B cell (primary cell): ENCODE results near the gene MFRP. TPM values are rescaled to one million over a fixed set of nuclear protein-coding genes. Genes with fewer than 3 reads are reported as not detected.

Experiments
- ATAC-seq: fragments of 200-7000 bp; cut with Tn5 transposase; one replicate; pipeline ENCODE4 v1.10.0; 2021; ENCODE audit warnings: low read depth, mild to moderate bottlenecking, moderate number of reproducible peaks, moderate library complexity
- CTCF ChIA-PET: fragments of 350-600 bp; sonication (Branson Sonifier 250); formaldehyde crosslinking; loops from one replicate; lab custom pipeline; 2021; ENCODE audit warnings: antibody characterized with exemption, inconsistent platforms; lab: Charles Lee
- POLR2A ChIA-PET: fragments of 350-600 bp; sonication (Branson Sonifier 250); formaldehyde crosslinking; loops from one replicate; lab custom pipeline; 2021; ENCODE audit warnings: antibody characterized with exemption; lab: Charles Lee
- DNase-seq: peaks from one replicate; pipeline ENCODE4 v3.0.0; 2013
- H2AFZ ChIP-seq: 2 replicates; pipeline ENCODE4 v1.6.1; 2012; ENCODE audit warnings: mild to moderate bottlenecking, low read depth, low read length; ENCODE audit not compliant: insufficient read depth, poor library complexity, severe bottlenecking
- H3K27ac ChIP-seq, 2 donors: 1 replicate in 1 of 2; 2 replicates in 1 of 2; pipeline ENCODE4 v1.5.1; 2012 to 2013; ENCODE audit warnings: low read length in 2 of 2, mild to moderate bottlenecking in 2 of 2, moderate library complexity in 1 of 2
- H3K27me3 ChIP-seq, 4 experiments: fragments of 200-600 bp in 1 of 4; sonication (generic) in 1 of 4; replicated peaks in 1 of 4; 1 replicate in 2 of 4; 2 replicates in 2 of 4; pipeline versions ENCODE4 v1.6.1 to v1.7.0; 2013 to 2016; ENCODE audit warnings: low read length in 3 of 4, mild to moderate bottlenecking in 2 of 4, mixed read lengths in 1 of 4, moderate library complexity in 1 of 4; ENCODE audit not compliant: insufficient read depth in 4 of 4, control insufficient read depth in 3 of 4; ENCODE audit errors: control extremely low read depth in 1 of 4
- H3K36me3 ChIP-seq, 2 experiments: replicated peaks in 1 of 2; 1 replicate in 1 of 2; 2 replicates in 1 of 2; pipeline versions ENCODE4 v1.6.1 to v1.7.1; 2013; ENCODE audit warnings: low read length in 1 of 2; ENCODE audit not compliant: insufficient read depth in 2 of 2, control insufficient read depth in 1 of 2; ENCODE audit errors: control extremely low read depth in 1 of 2, extremely low read depth in 1 of 2
- H3K4me1 ChIP-seq, 2 donors: fragments of 200-600 bp in 1 of 2; sonication (generic) in 1 of 2; 1 replicate in 1 of 2; 2 replicates in 1 of 2; pipeline versions ENCODE4 v1.5.1 to v1.6.1; 2013 to 2017; ENCODE audit warnings: low read length in 2 of 2; ENCODE audit not compliant: control insufficient read depth in 2 of 2, insufficient read depth in 2 of 2
- H3K4me2 ChIP-seq: replicated peaks from 2 replicates; pipeline ENCODE3; 2012; ENCODE audit warnings: mild to moderate bottlenecking, low read depth, low read length; ENCODE audit not compliant: poor library complexity, severe bottlenecking
- H3K4me3 ChIP-seq, 5 experiments: fragments of 200-600 bp in 1 of 5; sonication (generic) in 1 of 5; 1 replicate in 3 of 5; 2 replicates in 2 of 5; pipeline versions ENCODE4 v1.5.1 to v1.7.0; 2011 to 2016; ENCODE audit warnings: low read length in 4 of 5, mild to moderate bottlenecking in 4 of 5, low read depth in 2 of 5, control low read depth in 1 of 5, moderate library complexity in 1 of 5; ENCODE audit not compliant: insufficient read depth in 1 of 5; ENCODE audit errors: control extremely low read depth in 1 of 5, extremely low read depth in 1 of 5
- H3K79me2 ChIP-seq: fragments of 200-600 bp; sonication (generic); one replicate; pipeline ENCODE4 v1.6.0; 2016; ENCODE audit warnings: low read length; ENCODE audit not compliant: control insufficient read depth, insufficient read depth
- H3K9ac ChIP-seq: fragments of 200-600 bp; sonication (generic); 2 replicates; pipeline ENCODE4 v1.6.1; 2017; ENCODE audit warnings: mild to moderate bottlenecking, low read length, moderate library complexity
- H3K9me3 ChIP-seq, 3 donors: one replicate each; pipeline versions ENCODE4 v1.6.1 to v1.7.1; 2013; ENCODE audit warnings: low read length in 2 of 3; ENCODE audit not compliant: control insufficient read depth in 2 of 3, insufficient read depth in 1 of 3; ENCODE audit errors: control extremely low read depth in 1 of 3
- H4K20me1 ChIP-seq: 2 replicates; pipeline ENCODE4 v1.6.0; 2012; ENCODE audit warnings: mild to moderate bottlenecking, low read length; ENCODE audit not compliant: insufficient read depth, control insufficient read depth, poor library complexity, severe bottlenecking
- H3K27ac Mint-ChIP-seq: one replicate; pipeline ENCODE4 v1.8.0; 2021; ENCODE audit warnings: mixed read lengths
- H3K27me3 Mint-ChIP-seq: one replicate; pipeline ENCODE4 v1.8.0; 2021; ENCODE audit warnings: mixed read lengths
- H3K4me1 Mint-ChIP-seq: one replicate; pipeline ENCODE4 v1.8.0; 2021; ENCODE audit warnings: mixed read lengths
- H3K4me3 Mint-ChIP-seq: one replicate; pipeline ENCODE4 v1.8.0; 2021; ENCODE audit warnings: mixed read lengths
- H3K9me3 Mint-ChIP-seq: one replicate; pipeline ENCODE4 v1.8.0; 2022; ENCODE audit warnings: mixed read lengths; ENCODE audit not compliant: insufficient read depth
- EZH2 ChIP-seq: IDR thresholded peaks from 2 replicates; pipeline ENCODE4 v1.6.1; 2012; ENCODE audit warnings: borderline replicate concordance, low read depth, mild to moderate bottlenecking, moderate library complexity, low read length; ENCODE audit not compliant: insufficient read depth, poor library complexity, severe bottlenecking
- WGBS: methylation state at CpG from one replicate; pipeline ENCODE4 v1.1.5; 2013; ENCODE audit warnings: missing lambda C conversion rate; ENCODE audit not compliant: insufficient coverage; 5-methylcytosine and 5-hydroxymethylcytosine counted together
- intact Hi-C: fragments of 100-400 bp; cut with micrococcal nuclease; formaldehyde crosslinking; loops from one replicate; pipeline ENCODE4 v1.10.0; 2022
- polyA plus RNA-seq: library from polyadenylated mRNA; depleted of rRNA; stranded (reverse); fragments of >200 nt; gene quantifications from 2 replicates; pipeline ENCODE4 v1.2.3, GENCODE V29; 2012
- total RNA-seq, 2 donors: library from RNA; stranded (reverse); fragments of 120-200 nt in 1 of 2; gene quantifications; 1 replicate in 1 of 2; 2 replicates in 1 of 2; pipeline versions ENCODE4 v1.2.3 to v1.2.4, GENCODE V29; 2013 to 2022
- TF ChIP-seq, protein P1 (sequence below): fragments of 200-600 bp; IDR thresholded peaks from one replicate; pipeline ENCODE4 v1.8.0; 2022; ENCODE audit warnings: antibody characterized with exemption, mild to moderate bottlenecking

The MFRP gene
- total and polyA plus RNA-seq, 2 donors (not counting 1 experiment from before 2014, with no cell fraction given) = not detected

DNA sequence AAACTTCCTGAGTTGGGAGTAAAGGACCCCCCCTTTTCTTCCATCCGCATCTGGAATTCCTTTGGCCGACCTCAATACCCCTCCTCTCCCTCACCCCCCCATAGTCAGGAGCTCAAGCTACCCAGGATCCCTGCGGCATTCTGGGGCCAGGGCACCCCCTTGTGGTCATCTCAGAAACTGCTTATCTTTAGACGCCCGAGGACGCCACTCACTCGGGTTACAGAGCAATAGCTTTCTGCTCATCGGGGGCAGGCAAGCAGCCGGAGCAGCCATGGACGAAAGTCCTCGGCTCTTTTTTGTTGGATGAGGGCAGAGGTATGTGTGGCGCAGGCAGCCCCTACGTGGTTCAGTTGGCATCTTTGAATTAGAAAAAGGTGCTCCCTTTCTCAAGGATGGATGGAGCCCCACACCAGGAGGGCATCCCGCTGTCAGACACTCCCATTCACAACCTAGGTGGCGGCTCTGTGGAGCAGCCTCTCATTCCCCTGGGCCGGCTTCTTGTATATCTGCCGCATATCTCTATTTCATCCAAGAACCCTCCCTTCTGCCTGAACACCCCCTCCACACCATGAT is 8.1 kb downstream of the MFRP start:
- 14% methylated on average over 7 of the region's 17 CpGs for WGBS
- DNase-seq (peak; percentile 78), ATAC-seq (peak; percentile 13)
- intact Hi-C loops = no loop called here
- Histone ChIP-seq H2AFZ (no peak overlapping the region), H3K79me2 (peaks cover 12% of the 10 kb centered on the region), H3K9ac (no peak overlapping the region), H3K9me3 (peaks cover 0 to 3% (median 0%) of the 10 kb centered on the region in 3 donors), H3K4me2 (no peak overlapping the region), H3K4me1 (peaks cover 37 to 43% of the 10 kb centered on the region in 2 donors), H3K36me3 (peaks cover 0 to 2% of the 10 kb centered on the region in 2 experiments), H3K27ac (no peak overlapping the region), H3K4me3 (no peak overlapping the region), H3K27me3 (peaks cover 0 to 49% (median 30%) of the 10 kb centered on the region in 4 experiments), H4K20me1 (peaks cover 7% of the 10 kb centered on the region)
- Mint-ChIP-seq H3K4me3 (peak overlapping the region; percentile 64), H3K9me3 (no peaks in the 10 kb centered on the region), H3K27ac (no peak overlapping the region), H3K27me3 (peaks cover 28% of the 10 kb centered on the region), H3K4me1 (peaks cover 40% of the 10 kb centered on the region)
- POLR2A ChIA-PET = interaction anchor here (0.6 to 1.5 kb wide), 3 partner anchors 16 to 236 kb away, joined by 3 to 11 read pairs (median 8); no protein-coding TSS in a partner anchor
- TF ChIP-seq, protein P1, sequence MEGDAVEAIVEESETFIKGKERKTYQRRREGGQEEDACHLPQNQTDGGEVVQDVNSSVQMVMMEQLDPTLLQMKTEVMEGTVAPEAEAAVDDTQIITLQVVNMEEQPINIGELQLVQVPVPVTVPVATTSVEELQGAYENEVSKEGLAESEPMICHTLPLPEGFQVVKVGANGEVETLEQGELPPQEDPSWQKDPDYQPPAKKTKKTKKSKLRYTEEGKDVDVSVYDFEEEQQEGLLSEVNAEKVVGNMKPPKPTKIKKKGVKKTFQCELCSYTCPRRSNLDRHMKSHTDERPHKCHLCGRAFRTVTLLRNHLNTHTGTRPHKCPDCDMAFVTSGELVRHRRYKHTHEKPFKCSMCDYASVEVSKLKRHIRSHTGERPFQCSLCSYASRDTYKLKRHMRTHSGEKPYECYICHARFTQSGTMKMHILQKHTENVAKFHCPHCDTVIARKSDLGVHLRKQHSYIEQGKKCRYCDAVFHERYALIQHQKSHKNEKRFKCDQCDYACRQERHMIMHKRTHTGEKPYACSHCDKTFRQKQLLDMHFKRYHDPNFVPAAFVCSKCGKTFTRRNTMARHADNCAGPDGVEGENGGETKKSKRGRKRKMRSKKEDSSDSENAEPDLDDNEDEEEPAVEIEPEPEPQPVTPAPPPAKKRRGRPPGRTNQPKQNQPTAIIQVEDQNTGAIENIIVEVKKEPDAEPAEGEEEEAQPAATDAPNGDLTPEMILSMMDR = peak; percentile 76
- TF ChIP-seq EZH2 = no peak
- CTCF ChIA-PET = interaction anchor here (0.7 to 4.0 kb wide), 11 partner anchors 11 to 236 kb away, joined by 3 to 45 read pairs (median 5); partner anchors contain the start of genes CBL and NLRX1
